ENCODE measurements around the gene XYLT1.

DNA sequence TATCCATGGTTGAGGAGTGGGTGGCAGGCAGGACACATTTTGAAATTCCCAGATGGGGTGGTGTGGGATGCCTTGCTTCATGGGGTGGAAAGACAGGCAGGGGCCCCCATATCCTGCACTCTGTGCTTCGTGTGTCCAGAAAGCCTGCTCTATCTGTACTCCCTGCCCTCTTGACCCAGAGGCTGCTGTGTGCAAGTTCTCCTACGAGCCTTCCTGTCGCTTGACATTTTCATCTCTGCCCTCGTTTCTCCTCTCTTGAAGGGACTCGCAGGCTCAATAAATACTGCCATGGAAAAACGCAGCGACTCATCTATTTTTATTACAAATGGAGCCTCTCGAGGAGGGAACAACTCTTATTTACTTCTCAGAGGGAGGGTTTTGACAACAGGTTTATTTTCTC lies 254.8 kb downstream of the XYLT1 start:
- no peak for TF ChIP-seq GTF2F1 (IDR thresholded peaks at IDR 0.05; ENCODE audit: borderline replicate concordance, low read depth, low read length)
- no peak for TF ChIP-seq YY1 (IDR thresholded peaks at IDR 0.05; ENCODE audit: low read depth, low read length)
- TF ChIP-seq POLR2A (IDR thresholded peaks at IDR 0.05; ENCODE audit: control extremely low read depth in 1 of 2, low read depth in 2 of 2, low read length in 2 of 2), result no peak
- TF ChIP-seq FOSL1 (IDR thresholded peaks at IDR 0.05; ENCODE audit: insufficient read depth, low read depth, low read length), result no peak
- TF ChIP-seq, protein P1, sequence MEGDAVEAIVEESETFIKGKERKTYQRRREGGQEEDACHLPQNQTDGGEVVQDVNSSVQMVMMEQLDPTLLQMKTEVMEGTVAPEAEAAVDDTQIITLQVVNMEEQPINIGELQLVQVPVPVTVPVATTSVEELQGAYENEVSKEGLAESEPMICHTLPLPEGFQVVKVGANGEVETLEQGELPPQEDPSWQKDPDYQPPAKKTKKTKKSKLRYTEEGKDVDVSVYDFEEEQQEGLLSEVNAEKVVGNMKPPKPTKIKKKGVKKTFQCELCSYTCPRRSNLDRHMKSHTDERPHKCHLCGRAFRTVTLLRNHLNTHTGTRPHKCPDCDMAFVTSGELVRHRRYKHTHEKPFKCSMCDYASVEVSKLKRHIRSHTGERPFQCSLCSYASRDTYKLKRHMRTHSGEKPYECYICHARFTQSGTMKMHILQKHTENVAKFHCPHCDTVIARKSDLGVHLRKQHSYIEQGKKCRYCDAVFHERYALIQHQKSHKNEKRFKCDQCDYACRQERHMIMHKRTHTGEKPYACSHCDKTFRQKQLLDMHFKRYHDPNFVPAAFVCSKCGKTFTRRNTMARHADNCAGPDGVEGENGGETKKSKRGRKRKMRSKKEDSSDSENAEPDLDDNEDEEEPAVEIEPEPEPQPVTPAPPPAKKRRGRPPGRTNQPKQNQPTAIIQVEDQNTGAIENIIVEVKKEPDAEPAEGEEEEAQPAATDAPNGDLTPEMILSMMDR (IDR thresholded peaks at IDR 0.05; ENCODE audit: control extremely low read depth in 1 of 3, insufficient read depth in 1 of 3, low read depth in 1 of 3, low read length in 3 of 3), result no peak
- TF ChIP-seq, protein P2, sequence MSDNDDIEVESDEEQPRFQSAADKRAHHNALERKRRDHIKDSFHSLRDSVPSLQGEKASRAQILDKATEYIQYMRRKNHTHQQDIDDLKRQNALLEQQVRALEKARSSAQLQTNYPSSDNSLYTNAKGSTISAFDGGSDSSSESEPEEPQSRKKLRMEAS (IDR thresholded peaks at IDR 0.05), result no peak

All from H1 (cell line).